ENCODE measurements around the gene LPP.

The LPP gene

GRCh38 chr3:188257384-188258026, 103.5 kb downstream of the LPP start:
- no peak for DNase-seq

DNA sequence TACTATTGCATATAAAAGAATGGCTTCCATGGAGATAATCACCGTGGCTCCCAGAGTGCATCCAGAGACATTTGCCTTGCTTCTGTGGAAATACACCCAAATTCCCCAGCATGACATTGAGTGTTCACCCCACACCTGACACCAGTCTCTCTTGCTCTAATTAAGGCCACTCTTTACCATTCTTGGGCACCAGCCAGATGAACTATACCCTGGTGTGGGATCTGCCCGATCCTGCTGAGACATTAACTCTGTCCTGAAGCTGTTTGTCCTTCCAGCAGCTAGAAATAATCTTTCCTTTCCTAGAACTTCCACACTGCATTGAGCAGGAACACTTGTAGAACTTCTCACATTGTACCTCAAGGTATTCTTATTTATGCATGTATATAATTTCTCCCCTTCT, 105.2 kb downstream of the LPP start:
- DNase-seq, result no peak

DNA sequence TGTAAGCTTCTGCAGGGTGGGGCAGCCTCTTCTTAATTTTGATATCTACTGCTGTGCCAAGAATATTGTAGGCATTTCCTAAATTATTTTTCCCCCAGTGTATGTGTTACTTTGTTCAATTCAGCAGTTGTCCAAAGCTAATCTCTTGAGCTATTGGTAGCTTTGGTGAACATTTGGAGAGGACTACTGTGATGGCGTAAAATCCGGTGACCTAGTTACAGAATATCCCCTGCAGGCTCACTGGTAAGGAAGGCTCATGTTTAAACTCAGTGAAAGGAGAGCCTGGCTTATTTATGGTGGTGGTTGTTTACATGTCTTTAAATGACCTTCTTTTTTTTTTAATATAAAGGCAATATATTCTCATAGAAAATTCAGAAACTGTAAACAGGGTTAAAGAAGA, 105.6 kb downstream of the LPP start:
- no peak for DNase-seq

DNA sequence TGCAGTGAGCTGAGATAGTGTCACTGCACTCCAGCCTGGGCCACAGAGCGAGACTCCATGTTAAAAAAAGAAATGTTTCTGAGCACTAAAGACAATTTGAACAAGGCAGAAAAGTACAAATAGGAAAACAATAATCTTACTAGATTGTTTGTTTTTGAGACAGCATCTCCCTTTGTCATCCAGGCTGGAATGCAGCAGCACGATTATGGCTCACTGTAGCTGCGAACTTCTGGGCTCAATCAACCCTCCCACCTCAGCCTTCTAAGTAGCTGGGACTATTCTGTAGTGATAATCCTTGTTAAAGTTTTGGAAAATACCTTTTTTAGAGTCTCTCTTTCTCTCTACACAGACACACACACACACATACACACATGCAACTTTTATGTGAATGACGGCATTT, 107.1 kb downstream of the LPP start:
- no peak for DNase-seq

DNA sequence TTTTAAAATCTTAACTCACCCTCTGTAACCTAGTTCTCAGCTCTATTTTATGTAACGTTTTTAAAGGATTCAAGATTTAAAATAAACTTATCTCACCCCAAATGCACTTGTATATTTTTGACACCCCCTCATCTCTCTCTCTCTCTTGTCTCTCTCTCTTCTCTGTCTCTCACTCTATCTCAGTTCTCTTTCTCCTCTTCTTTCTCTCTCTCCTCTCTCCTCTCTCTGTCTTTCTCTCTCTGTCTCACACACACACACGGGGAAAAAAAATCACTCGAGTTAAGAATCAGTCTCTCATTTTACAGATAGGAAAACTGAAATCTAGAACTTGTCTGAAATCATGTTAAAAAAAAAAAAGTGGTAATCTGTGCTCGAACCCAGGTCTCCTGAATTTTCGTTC, 108.5 kb downstream of the LPP start:
- no peak for DNase-seq

GRCh38 chr3:188262913-188263683, 109.1 kb downstream of the LPP start:
- DNase-seq, result no peak

- DNase-seq, result no peak
These were observed 110.6 kb downstream of the LPP start for GRCh38 chr3:188264226-188265207.

DNA sequence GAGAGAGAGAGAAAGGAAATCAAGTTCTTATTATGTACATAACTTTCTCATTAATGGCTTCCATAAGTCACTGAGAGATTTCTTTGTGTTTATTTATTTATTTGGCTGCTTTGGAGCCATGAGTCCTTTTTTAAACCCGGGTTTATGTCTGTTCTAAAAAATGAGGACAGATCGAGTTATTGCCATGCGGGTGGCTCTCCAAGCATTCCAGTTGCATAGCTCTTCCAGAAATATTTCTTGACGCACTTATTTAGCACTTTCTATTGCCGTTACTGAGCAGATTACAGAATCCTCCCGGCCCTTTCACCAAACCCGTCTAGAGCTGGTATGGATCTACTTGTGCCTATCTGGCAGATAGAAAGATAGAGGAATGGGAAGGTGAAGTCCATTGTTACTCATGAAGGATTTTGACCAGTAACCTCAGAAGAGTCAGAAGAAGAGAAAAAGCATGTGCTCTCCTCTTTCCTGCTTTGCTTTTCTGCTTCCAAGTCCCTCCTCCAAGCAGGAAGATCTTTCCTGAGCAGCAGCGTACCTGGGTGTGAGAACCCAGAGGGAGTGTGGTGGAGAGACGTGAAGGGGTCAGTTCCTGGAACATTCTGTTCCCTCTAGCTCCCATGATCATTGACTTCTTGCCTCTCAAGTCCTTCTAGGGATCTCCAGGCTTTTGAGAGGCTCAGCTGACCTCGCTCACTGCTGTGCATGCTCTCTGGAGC, 112.8 kb downstream of the LPP start:
- no peak for DNase-seq

GRCh38 chr3:188267790-188268335, 113.9 kb downstream of the LPP start:
- DNase-seq, result no peak

GRCh38 chr3:188268336-188268735, 114.4 kb downstream of the LPP start:
- DNase-seq, result no peak

GRCh38 chr3:188269040-188269439, 115.1 kb downstream of the LPP start:
- DNase-seq, result no peak

- DNase-seq, result no peak
These were observed 116.5 kb downstream of the LPP start for GRCh38 chr3:188270423-188270972.

DNA sequence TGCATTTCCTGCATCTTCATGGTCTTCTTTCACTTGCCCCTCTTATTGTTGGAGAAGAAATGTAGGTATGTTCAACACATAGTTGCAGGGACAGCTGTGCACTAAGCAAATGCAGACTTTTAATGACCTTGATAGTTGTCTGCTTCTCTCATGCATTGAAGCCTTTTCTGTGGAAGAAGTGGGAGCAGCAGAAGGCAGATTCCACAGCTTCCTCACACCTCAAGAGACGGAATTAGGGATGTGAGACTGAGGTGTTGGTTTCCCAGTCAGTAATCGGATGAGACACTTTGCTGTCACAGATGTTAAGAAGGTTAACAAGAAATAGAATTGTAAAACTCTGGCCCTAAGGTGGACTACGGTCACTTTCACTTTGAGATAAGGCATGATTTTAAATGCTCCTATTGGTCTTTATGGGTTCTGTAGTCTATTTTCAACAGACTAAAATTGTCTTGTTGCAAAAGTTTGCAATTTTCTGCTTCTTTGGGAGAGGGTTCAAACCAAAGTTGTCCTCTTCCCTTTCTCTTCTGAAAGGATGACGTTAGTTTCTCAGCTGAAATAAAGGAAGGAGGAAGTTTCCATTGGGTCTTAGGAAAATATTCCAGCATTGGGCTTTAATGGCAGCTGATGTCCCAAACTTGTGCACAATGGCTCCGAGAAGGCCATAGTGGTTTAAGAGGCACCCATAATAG, 117.4 kb downstream of the LPP start:
- no peak for DNase-seq

GRCh38 chr3:188272481-188273372, 118.8 kb downstream of the LPP start:
- DNase-seq, result no peak

DNA sequence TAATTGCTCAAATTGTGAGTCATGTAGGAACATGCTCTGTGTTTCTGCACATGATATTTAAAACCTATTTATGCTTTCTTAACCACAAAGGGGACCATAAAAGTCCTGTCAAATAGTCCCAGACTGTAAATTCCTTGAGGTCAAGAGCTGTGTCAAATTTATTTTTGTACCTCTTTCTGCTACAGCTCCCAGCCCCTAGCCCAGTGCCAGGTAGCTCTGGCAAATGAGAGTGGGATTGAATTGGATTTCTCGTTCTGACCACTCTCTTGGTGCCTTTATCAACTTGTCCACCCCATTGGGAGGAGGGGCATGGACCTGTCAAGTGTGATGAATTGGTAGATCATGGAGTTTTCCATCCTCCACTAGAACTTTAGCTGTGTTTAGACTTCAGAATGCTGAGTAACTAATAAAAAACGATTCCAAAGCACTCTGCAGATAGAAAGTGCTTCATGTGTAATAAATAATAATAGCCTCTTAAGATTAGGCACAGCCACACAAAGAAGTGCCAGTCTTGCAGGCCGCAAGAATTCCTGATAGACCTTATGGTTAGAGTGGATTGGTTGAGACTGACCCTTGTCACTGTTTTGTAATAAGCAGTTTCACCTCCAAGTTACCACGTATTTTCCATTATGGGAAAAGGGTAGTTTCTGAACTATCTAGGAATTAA, 120.4 kb downstream of the LPP start:
- DNase-seq, result no peak

DNA sequence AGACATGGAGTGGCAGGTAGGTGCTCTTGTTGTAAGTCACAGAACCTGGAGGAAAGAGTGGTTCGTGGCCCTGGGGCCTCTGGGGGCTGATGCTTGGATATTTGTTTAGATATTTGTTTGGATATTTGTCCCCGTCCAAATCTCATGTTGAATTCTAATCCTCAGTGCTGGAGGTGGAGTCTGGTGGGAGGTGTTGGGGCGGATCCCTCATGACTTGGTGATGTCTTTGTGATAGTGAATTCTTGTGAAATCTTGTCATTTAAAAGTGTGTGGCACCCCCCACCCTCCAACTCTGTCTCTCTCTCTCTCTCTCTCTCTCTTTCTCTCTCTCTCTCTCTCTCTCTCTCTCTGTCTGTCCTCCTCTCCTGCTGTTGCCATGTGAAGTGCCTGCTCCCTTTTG, 122.4 kb downstream of the LPP start:
- no peak for DNase-seq

DNA sequence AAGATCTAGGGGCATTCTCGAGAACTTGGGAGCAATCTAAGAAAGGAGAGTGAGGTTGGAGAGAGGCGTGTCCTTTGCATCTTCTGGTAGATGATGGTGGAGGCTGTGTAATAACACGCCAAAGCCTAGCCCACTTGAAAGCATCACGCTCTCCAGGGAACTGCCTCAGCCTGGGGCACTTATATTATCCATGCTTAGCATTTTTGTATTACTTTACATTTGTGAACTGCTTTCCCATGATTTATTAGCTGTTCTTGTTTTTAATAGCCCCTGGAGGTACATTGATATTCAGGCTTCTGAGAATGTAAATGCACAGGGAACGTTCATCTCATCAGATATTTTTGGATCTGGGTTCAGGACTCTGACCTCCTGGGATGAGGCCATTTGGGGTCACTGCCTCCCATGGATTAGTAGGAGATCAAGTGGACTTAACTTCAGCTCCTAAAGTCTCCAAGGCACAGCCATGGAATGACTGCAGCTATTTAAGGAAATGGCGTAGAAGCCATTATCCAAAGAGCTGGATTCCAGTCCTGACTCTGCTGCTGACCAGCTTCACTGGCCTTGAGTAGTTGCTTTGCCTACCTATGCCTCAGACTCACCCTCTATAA, 124.9 kb downstream of the LPP start:
- no peak for DNase-seq

DNA sequence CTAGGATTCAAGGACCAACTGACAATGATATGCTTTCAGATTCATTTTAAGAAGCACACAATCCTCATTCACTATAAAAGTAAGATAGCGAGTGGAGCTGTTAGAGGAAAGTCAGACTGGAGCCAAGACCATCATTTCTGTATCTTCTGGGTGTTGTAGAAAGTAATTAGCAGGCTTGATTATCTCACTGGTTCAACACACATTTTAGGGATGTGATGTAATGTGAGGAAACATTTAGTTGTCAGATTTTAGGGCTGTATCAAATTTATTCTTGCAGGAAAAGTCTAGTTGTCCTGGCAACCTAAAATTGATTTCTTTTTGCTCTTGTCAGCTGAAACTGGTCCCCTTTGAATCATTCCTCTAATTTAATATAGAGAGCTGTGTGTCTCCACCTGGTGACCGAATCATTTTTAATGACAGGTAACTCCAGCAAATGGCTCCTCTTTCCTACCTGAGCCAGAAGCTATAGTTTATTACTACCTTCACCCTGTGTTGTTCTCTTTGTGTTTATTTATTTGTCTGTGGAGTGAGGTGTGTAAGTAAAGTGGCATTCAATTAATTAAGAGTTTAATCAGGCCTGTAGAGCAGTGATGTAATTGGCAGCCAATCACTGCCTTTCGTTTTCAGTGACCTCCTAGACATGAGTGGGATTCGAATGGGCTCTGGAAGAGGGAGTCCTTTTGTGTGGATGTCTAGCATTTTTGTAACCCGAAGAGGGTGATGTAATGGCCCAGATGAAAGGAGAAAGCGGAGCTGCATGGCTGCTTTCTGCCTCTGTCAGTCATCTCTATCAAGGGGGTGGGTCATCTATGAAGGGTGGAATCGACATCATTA, 125.8 kb downstream of the LPP start:
- no peak for DNase-seq

DNA sequence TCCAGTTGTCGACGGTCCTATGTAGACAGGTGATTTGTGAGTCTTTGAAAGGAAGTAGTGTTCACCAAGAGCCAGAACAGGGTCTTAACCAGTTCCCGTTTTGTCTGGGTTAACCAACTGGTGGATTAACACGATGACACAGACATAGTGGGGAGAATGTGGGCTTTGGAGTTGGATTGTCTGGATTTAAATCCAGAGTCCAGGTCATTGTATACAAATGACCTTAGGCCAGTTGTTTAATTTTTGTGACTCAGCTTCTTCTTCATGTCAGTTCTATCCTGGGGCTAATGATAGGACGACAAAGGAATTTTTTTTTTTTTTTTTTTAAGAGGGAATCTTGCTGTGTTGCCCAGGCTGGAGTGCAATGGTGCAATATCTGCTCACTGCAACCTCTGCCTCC, 126.7 kb downstream of the LPP start:
- DNase-seq, result no peak

Data from GOT3 (cell line).